GM12878 (cell line): ENCODE measurements around the gene UBE2E1. TPM values are rescaled to one million over a fixed set of nuclear protein-coding genes. Genes with fewer than 3 reads are reported as not detected.
A peak's percentile ranks its signal among the peaks of the same experiment; 100 is the strongest.

Experiments
- ATAC-seq: fragments of 200-7000 bp; cut with Tn5 transposase; 3 replicates; pipeline ENCODE4 v1.9.1; 2020; ENCODE audit warnings: mild to moderate bottlenecking, moderate library complexity
- BruUV-seq: library from RNA; stranded (reverse); fragments of 400-500 nt; replicated peaks from 2 replicates; lab custom pipeline; 2021; lab: Mats Ljungman, UMichigan
- CTCF ChIA-PET: fragments of 300-600 bp; sonication (Branson Sonifier 250); formaldehyde crosslinking; extraction: SDS; loops from one replicate; lab custom pipeline; 2021; ENCODE audit warnings: inconsistent platforms; lab: Yijun Ruan, JAX
- POLR2A ChIA-PET: fragments of 350-600 bp; formaldehyde crosslinking; extraction: SDS; loops from one replicate; lab custom pipeline; 2021; ENCODE audit warnings: inconsistent platforms; lab: Charles Lee
- RAD21 ChIA-PET: fragments of 300-600 bp; sonication (Branson Sonifier 250); formaldehyde crosslinking; loops from one replicate; lab custom pipeline; 2023; ENCODE audit warnings: antibody characterized with exemption; ENCODE audit not compliant: unreplicated experiment; lab: Charles Lee
- SMC1A ChIA-PET: fragments of 300-600 bp; sonication (Branson Sonifier 250); formaldehyde crosslinking; loops from one replicate; lab custom pipeline; 2023; ENCODE audit not compliant: unreplicated experiment, uncharacterized antibody; lab: Charles Lee
- DNase-seq: peaks from one replicate; pipeline ENCODE4 v3.0.0-alpha.2; 2011; ENCODE audit warnings: low read depth, low spot score
- FAIRE-seq: peaks from 3 replicates; lab custom pipeline; 2011; peaks lifted over from hg19 to GRCh38; lab: Jason Lieb, UNC
- H2AFZ ChIP-seq: 2 replicates; pipeline ENCODE4 v1.6.0; 2011; ENCODE audit warnings: low read depth, low read length, control low read depth; ENCODE audit not compliant: control insufficient read depth
- H3K27ac ChIP-seq: 2 replicates; pipeline ENCODE4 v1.5.1; 2011; ENCODE audit warnings: control low read depth; ENCODE audit not compliant: control insufficient read depth, insufficient read depth
- H3K27me3 ChIP-seq, 2 experiments: replicated peaks in 1 of 2; 2 replicates each; pipeline versions ENCODE4 v1.6.0 to v1.6.1; 2011; ENCODE audit warnings: low read length in 1 of 2; ENCODE audit not compliant: control insufficient read depth in 2 of 2, insufficient read depth in 2 of 2
- H3K36me3 ChIP-seq, 2 experiments: 2 replicates each; pipeline ENCODE4 v1.5.1; 2011; ENCODE audit warnings: low read length in 1 of 2; ENCODE audit not compliant: control insufficient read depth in 2 of 2, insufficient read depth in 2 of 2
- H3K4me1 ChIP-seq: 2 replicates; pipeline ENCODE4 v1.6.1; 2011; ENCODE audit warnings: mild to moderate bottlenecking, low read length, moderate library complexity, mixed read lengths; ENCODE audit not compliant: control insufficient read depth, insufficient read depth
- H3K4me2 ChIP-seq: 2 replicates; pipeline ENCODE4 v1.6.0; 2011; ENCODE audit warnings: control low read depth; ENCODE audit not compliant: control insufficient read depth, insufficient read depth
- H3K4me3 ChIP-seq: fragments of 200-600 bp; sonication (generic); 2 replicates; pipeline ENCODE4 v1.5.1; 2016
- H3K79me2 ChIP-seq: 2 replicates; pipeline ENCODE4 v1.6.0; 2011; ENCODE audit warnings: low read length; ENCODE audit not compliant: control insufficient read depth, insufficient read depth
- H3K9ac ChIP-seq: 2 replicates; pipeline ENCODE4 v1.8.0; 2011; ENCODE audit warnings: low read length, control low read depth, mixed read lengths; ENCODE audit not compliant: control insufficient read depth, insufficient read depth
- H3K9me3 ChIP-seq: replicated peaks from 3 replicates; pipeline ENCODE4 v1.5.1; 2011; ENCODE audit warnings: mild to moderate bottlenecking, low read length; ENCODE audit not compliant: control insufficient read depth, insufficient read depth
- H4K20me1 ChIP-seq: 2 replicates; pipeline ENCODE4 v1.6.0; 2011; ENCODE audit not compliant: control insufficient read depth, insufficient read depth
- BACH1 ChIP-seq: fragments of 450-650 bp; IDR thresholded peaks from 2 replicates; pipeline ENCODE4 v1.6.1; 2017; ENCODE audit warnings: mild to moderate bottlenecking, borderline replicate concordance
- CHD1 ChIP-seq: IDR thresholded peaks from 2 replicates; pipeline ENCODE4 v1.6.1; 2012; ENCODE audit warnings: low read depth, low read length, improper control_type of control experiment
- CREM ChIP-seq: IDR thresholded peaks from 2 replicates; pipeline ENCODE4 v1.6.1; 2014; ENCODE audit warnings: antibody characterized with exemption, low read depth
- DPF2 ChIP-seq: fragments of 450-650 bp; IDR thresholded peaks from 2 replicates; pipeline ENCODE4 v1.6.1; 2017; ENCODE audit warnings: mild to moderate bottlenecking
- FOXM1 ChIP-seq: IDR thresholded peaks from 2 replicates; pipeline ENCODE4 v1.6.1; 2012; ENCODE audit warnings: low read depth, mild to moderate bottlenecking, inconsistent platforms, low read length, moderate library complexity
- GATAD2B ChIP-seq: fragments of 450-650 bp; conservative IDR thresholded peaks from 2 replicates; pipeline ENCODE4 v1.6.1; 2017; ENCODE audit warnings: low read depth, mild to moderate bottlenecking, moderate library complexity
- HCFC1 ChIP-seq: fragments of 150-350 bp; IDR thresholded peaks from 2 replicates; pipeline ENCODE4 v1.6.1; 2014; ENCODE audit warnings: low read length
- MTA2 ChIP-seq: fragments of 450-650 bp; IDR thresholded peaks from 2 replicates; pipeline ENCODE4 v1.6.1; 2016; ENCODE audit warnings: low read depth, mild to moderate bottlenecking, moderate library complexity
- MTA3 ChIP-seq: IDR thresholded peaks from 2 replicates; pipeline ENCODE4 v1.6.1; 2012; ENCODE audit warnings: low read length, inconsistent platforms, borderline replicate concordance
- NFIC ChIP-seq: IDR thresholded peaks from 2 replicates; pipeline ENCODE4 v1.6.1; 2012; ENCODE audit warnings: low read depth, mild to moderate bottlenecking, inconsistent platforms, low read length, moderate library complexity
- PML ChIP-seq: IDR thresholded peaks from 2 replicates; pipeline ENCODE4 v1.6.1; 2012; ENCODE audit warnings: low read length, inconsistent platforms
- POLR2AphosphoS2 ChIP-seq: IDR thresholded peaks from 2 replicates; pipeline ENCODE4 v1.6.1; 2011; ENCODE audit warnings: low read depth, mild to moderate bottlenecking, low read length, improper control_type of control experiment, moderate library complexity
- POLR2AphosphoS5 ChIP-seq: IDR thresholded peaks from 2 replicates; pipeline ENCODE4 v1.6.1; 2011; ENCODE audit warnings: mild to moderate bottlenecking, low read length, inconsistent platforms
- POU2F2 ChIP-seq: IDR thresholded peaks from 3 replicates; pipeline ENCODE4 v1.6.1; 2011; ENCODE audit warnings: low read depth, mild to moderate bottlenecking, low read length, borderline replicate concordance
- TCF7 ChIP-seq: IDR thresholded peaks from 2 replicates; pipeline ENCODE4 v1.6.1; 2014; ENCODE audit warnings: antibody characterized with exemption, borderline replicate concordance
- WGBS: methylation state at CpG from one replicate; pipeline ENCODE4 v1.1.6; 2016; ENCODE audit warnings: low lambda C conversion rate; ENCODE audit not compliant: insufficient replicate concordance, insufficient coverage; ENCODE audit errors: missing lambda C conversion rate; 5-methylcytosine and 5-hydroxymethylcytosine counted together
- in situ Hi-C: fragments of 300-500 bp; cut with MboI; formaldehyde crosslinking; loops from 9 replicates; pipeline ENCODE4 v1.14.3; 2018; ENCODE audit warnings: mixed read lengths
- intact Hi-C: fragments of 100-400 bp; cut with micrococcal nuclease; formaldehyde crosslinking; loops from one replicate; pipeline ENCODE4 v1.14.2; 2022; ENCODE audit not compliant: unreplicated experiment
- polyA plus RNA-seq, 11 experiments: library from polyadenylated mRNA; depleted of rRNA in 4 of 11; unstranded in 6 of 11; stranded (reverse) in 5 of 11; fragments of >200 nt; fragmentation: Nextera tagmentation in 4 of 11; fragmentation: Illumina TruSeq in 1 of 11; extraction: Ambion mirVana in 4 of 11; extraction: Trizol in 1 of 11; gene quantifications; 1 replicate in 1 of 11; 2 replicates in 10 of 11; pipeline versions ENCODE4 v1.2.1 to v1.2.3, GENCODE V29; 2011 to 2016; ENCODE audit warnings: inconsistent platforms in 2 of 11, missing spikeins in 2 of 11, low read depth in 1 of 11
- total RNA-seq, 4 experiments: library from RNA; depleted of rRNA in 3 of 4; stranded (reverse); fragments of >200 nt in 3 of 4; fragmentation: Illumina TruSeq in 1 of 4; extraction: Trizol in 1 of 4; gene quantifications; 2 replicates each; pipeline versions ENCODE4 v1.2.1 to v1.2.3, GENCODE V29; 2013 to 2021

UBE2E1 gene
- total and polyA plus RNA-seq, 10 of the 15 experiments (the other 5 are each of a cell fraction or from before 2014, with no cell fraction given) = 18.7 to 425 (median 147) TPM

GRCh38 chr3:23921052-23921511, 115.3 kb downstream of the UBE2E1 start:
- RAD21 ChIA-PET = no interaction called here
- WGBS = 83% methylated on average over 3 of the region's 3 CpGs

More at GRCh38 chr3:23921052-23921511, 115.3 kb downstream of the UBE2E1 start:
- Histone ChIP-seq H3K4me2 (no peak overlapping the region), H3K9ac (no peak overlapping the region), H3K9me3 (no peaks in the 10 kb centered on the region), H3K4me1 (no peaks in the 10 kb centered on the region; the same call in 1 of the 2 replicates), H2AFZ (no peak overlapping the region), H3K36me3 (peaks cover 0 to 28% of the 10 kb centered on the region in 2 experiments; a peak in 2 of 4 replicates), H3K27ac (no peak overlapping the region), H3K79me2 (peaks cover 34% of the 10 kb centered on the region), H4K20me1 (peaks cover 5% of the 10 kb centered on the region; the same call in 1 of the 2 replicates), H3K27me3 (no peaks in the 10 kb centered on the region), H3K4me3 (no peak overlapping the region)
- POLR2A ChIA-PET = interaction anchor here (0.6 to 0.7 kb wide), 4 partner anchors 9 to 63 kb away, joined by 3 to 4 read pairs (median 4); no protein-coding TSS in a partner anchor
- CTCF ChIA-PET = interaction anchor here (1.6 kb wide), 1 partner anchor 9 kb away, joined by 3 read pairs; no protein-coding TSS in a partner anchor
- intact Hi-C loops (no loop called here), in situ Hi-C loops (no loop called here)
- BruUV-seq = no TSS peak
- TF ChIP-seq PML = peak; percentile 53; the same call in 1 of the 2 replicates
- TF ChIP-seq BACH1 = 0 out of 2 replicates have a peak, but pooled peaks have one; percentile 46
- peak; percentile 25; the same call in 1 of the 2 replicates for TF ChIP-seq FOXM1
- TF ChIP-seq CHD1 = no peak
- no peak for TF ChIP-seq TCF7
- TF ChIP-seq CREM = no peak
- no peak for TF ChIP-seq MTA2
- TF ChIP-seq NFIC = no peak; the same call in 1 of the 2 replicates
- TF ChIP-seq POLR2AphosphoS2 = 0 out of 2 replicates have a peak, but pooled peaks have one; percentile 38
- peak; percentile 74 for TF ChIP-seq POLR2AphosphoS5
- peak; percentile 53; the same call in 1 of the 2 replicates for TF ChIP-seq MTA3
- TF ChIP-seq POU2F2 = peak; percentile 53; the same call in 1 of the 3 replicates
- TF ChIP-seq DPF2 = no peak
- no peak for TF ChIP-seq GATAD2B
- TF ChIP-seq HCFC1 = no peak
- DNase-seq (no peak), FAIRE-seq (no peak), ATAC-seq (no peak)
- SMC1A ChIA-PET = interaction anchor here (0.6 to 1.5 kb wide), 4 partner anchors 23 to 30 kb away, joined by 3 to 4 read pairs (median 3); no protein-coding TSS in a partner anchor
